Breast epithelium (tissue), 3 donors: ENCODE data around the gene FBLN2.

Source experiments
- CTCF ChIP-seq, 3 donors: fragments of 450-650 bp; IDR thresholded peaks; one replicate each; pipeline ENCODE4 v1.5.1; 2016 to 2017; ENCODE audit warnings: antibody characterized with exemption in 3 of 3, mild to moderate bottlenecking in 3 of 3, moderate library complexity in 3 of 3
- POLR2A ChIP-seq: fragments of 450-650 bp; IDR thresholded peaks from one replicate; pipeline ENCODE4 v1.6.1; 2016; ENCODE audit warnings: antibody characterized with exemption, mild to moderate bottlenecking, moderate library complexity
- POLR2AphosphoS5 ChIP-seq, 3 donors: sonication (generic); formaldehyde crosslinking; IDR thresholded peaks; one replicate each; pipeline ENCODE4 v1.6.1; 2017; ENCODE audit warnings: antibody characterized with exemption in 3 of 3

GRCh38 chr3:13590841-13591520, 42.1 kb downstream of the FBLN2 start:
- TF ChIP-seq POLR2AphosphoS5 (IDR thresholded peaks at IDR 0.05) (no peak), CTCF (IDR thresholded peaks at IDR 0.05) (no peak), POLR2A (no peak)
